K562 (cell line): ENCODE data around the gene PARP9. TPM values are rescaled to one million over a fixed set of nuclear protein-coding genes. Genes with fewer than 3 reads are reported as not detected.

ENCODE experiments used
- ATAC-seq: fragments of 200-7000 bp; cut with Tn5 transposase; 3 replicates; pipeline ENCODE4 v1.9.1; 2020; ENCODE audit warnings: moderate library complexity
- BruUV-seq: library from RNA; stranded (reverse); fragments of 400-500 nt; replicated peaks from 2 replicates; lab custom pipeline; 2021; lab: Mats Ljungman, UMichigan
- CTCF ChIA-PET: fragments of 300-600 bp; formaldehyde crosslinking; extraction: SDS; loops from one replicate; lab custom pipeline; 2021; ENCODE audit warnings: low intra/inter-chr PET ratio; lab: Yijun Ruan, JAX
- POLR2A ChIA-PET: fragments of 300-600, 350-650 bp; sonication (Branson Sonifier 250); formaldehyde crosslinking; extraction: SDS; loops from one replicate; lab custom pipeline; 2021; ENCODE audit warnings: antibody characterized with exemption, inconsistent platforms; lab: Yijun Ruan, JAX
- DNase-seq, 4 experiments: peaks; one replicate each; pipeline versions ENCODE4 v3.0.0 to v3.0.0-alpha.2; 2011 to 2018; ENCODE audit warnings: low spot score in 3 of 4, mixed read lengths in 3 of 4; ENCODE audit errors: extremely low read depth in 1 of 4
- FAIRE-seq: peaks from 2 replicates; lab custom pipeline; 2011; peaks lifted over from hg19 to GRCh38; lab: Jason Lieb, UNC
- H2AFZ ChIP-seq: 2 replicates; pipeline ENCODE4 v1.6.0; 2011; ENCODE audit warnings: low read depth, low read length, control low read depth, inconsistent platforms
- H3K27ac ChIP-seq: fragments of 200-600 bp; 3 replicates; pipeline ENCODE4 v1.8.0; 2011; ENCODE audit warnings: low read depth, mild to moderate bottlenecking, control low read depth, inconsistent platforms, low read length, moderate library complexity, mixed read lengths; ENCODE audit errors: extremely low read depth
- H3K27me3 ChIP-seq, 2 experiments: fragments of 300-600 bp in 1 of 2; 2 replicates in 1 of 2; 3 replicates in 1 of 2; pipeline versions ENCODE4 v1.6.0 to v1.8.0; 2011; ENCODE audit warnings: inconsistent platforms in 2 of 2, low read length in 2 of 2, mild to moderate bottlenecking in 1 of 2, mixed read lengths in 1 of 2, moderate library complexity in 1 of 2; ENCODE audit not compliant: control insufficient read depth in 2 of 2, insufficient read depth in 2 of 2
- H3K36me3 ChIP-seq: fragments of 300-600 bp; 3 replicates; pipeline ENCODE4 v1.8.0; 2011; ENCODE audit warnings: mild to moderate bottlenecking, low read length, inconsistent platforms; ENCODE audit not compliant: control insufficient read depth, insufficient read depth
- H3K4me1 ChIP-seq, 2 experiments: fragments of 200-600 bp in 1 of 2; replicated peaks in 1 of 2; 2 replicates in 1 of 2; 3 replicates in 1 of 2; pipeline versions ENCODE4 v1.5.1 to v1.8.0; 2011; ENCODE audit warnings: inconsistent platforms in 2 of 2, low read length in 2 of 2, mild to moderate bottlenecking in 1 of 2, mixed read lengths in 1 of 2, moderate library complexity in 1 of 2; ENCODE audit not compliant: control insufficient read depth in 2 of 2, insufficient read depth in 2 of 2
- H3K4me2 ChIP-seq: 2 replicates; pipeline ENCODE4 v1.6.1; 2011; ENCODE audit warnings: low read length, control low read depth, inconsistent platforms, mixed read lengths; ENCODE audit not compliant: insufficient read depth
- H3K4me3 ChIP-seq: fragments of 200-600 bp; sonication (generic), shearing (Covaris generic); 2 replicates; pipeline ENCODE4 v1.5.1; 2016; ENCODE audit warnings: control low read depth, inconsistent platforms
- H3K79me2 ChIP-seq: fragments of 200-600 bp; 3 replicates; pipeline ENCODE4 v1.8.0; 2011; ENCODE audit warnings: low read length, inconsistent platforms; ENCODE audit not compliant: control insufficient read depth, insufficient read depth
- H3K9ac ChIP-seq, 2 experiments: 2 replicates each; pipeline versions ENCODE4 v1.6.0 to v1.6.1; 2011; ENCODE audit warnings: low read depth in 2 of 2, low read length in 2 of 2, control low read depth in 1 of 2, inconsistent platforms in 1 of 2, mild to moderate bottlenecking in 1 of 2, mixed read lengths in 1 of 2; ENCODE audit not compliant: insufficient read depth in 1 of 2
- H3K9me1 ChIP-seq: one replicate; pipeline ENCODE4 v1.6.0; 2011; ENCODE audit warnings: inconsistent platforms, mild to moderate bottlenecking, low read length, moderate library complexity; ENCODE audit not compliant: control insufficient read depth, insufficient read depth
- H3K9me3 ChIP-seq: replicated peaks from 2 replicates; pipeline ENCODE4 v1.5.1; 2011; ENCODE audit warnings: low read depth, low read length, inconsistent platforms; ENCODE audit not compliant: control insufficient read depth, insufficient read depth
- H4K20me1 ChIP-seq: replicated peaks from 2 replicates; pipeline ENCODE4 v1.6.1; 2011; ENCODE audit warnings: low read length, inconsistent platforms, mixed read lengths; ENCODE audit not compliant: control insufficient read depth, insufficient read depth
- MLLT1 ChIP-seq, 2 experiments: fragments of 450-650 bp; IDR thresholded peaks; 2 replicates each; pipeline ENCODE4 v1.6.1; 2016
- PML ChIP-seq: IDR thresholded peaks from 2 replicates; pipeline ENCODE4 v1.6.1; 2012; ENCODE audit warnings: low read length, inconsistent platforms
- SAFB ChIP-seq: fragments of 200-400 bp; formaldehyde crosslinking; IDR thresholded peaks from 2 replicates; pipeline ENCODE4 v1.6.1; 2017; ENCODE audit warnings: low read depth, low read length, borderline replicate concordance
- ZNF124 ChIP-seq: sonication (generic); formaldehyde crosslinking; IDR thresholded peaks from 2 replicates; pipeline ENCODE4 v1.8.1; 2022; ENCODE audit warnings: missing genetic modification reagents
- ZNF639 ChIP-seq, 2 experiments: fragments of 200-800 bp in 1 of 2; sonication (Bioruptor generic) in 1 of 2; sonication (generic) in 1 of 2; formaldehyde crosslinking in 1 of 2; IDR thresholded peaks in 1 of 2; conservative IDR thresholded peaks in 1 of 2; 2 replicates each; pipeline versions ENCODE4 v1.5.0 to v1.6.1; 2016 to 2020; ENCODE audit warnings: missing compliant biosample characterization in 1 of 2, missing genetic modification characterization in 1 of 2, missing genetic modification reagents in 1 of 2
- WGBS: fragments of 100-300 bp; shearing (Covaris generic); methylation state at CpG from one replicate; pipeline ENCODE4 v1.1.6; 2016; ENCODE audit warnings: low coverage, mixed read lengths; ENCODE audit not compliant: insufficient coverage; ENCODE audit errors: missing lambda C conversion rate; 5-methylcytosine and 5-hydroxymethylcytosine counted together
- in situ Hi-C: fragments of 300-500 bp; cut with MboI; formaldehyde crosslinking; loops from 4 replicates; pipeline ENCODE4 v1.15.0; 2018; ENCODE audit warnings: inconsistent platforms, mixed read lengths
- intact Hi-C: fragments of 100-400 bp; cut with micrococcal nuclease; formaldehyde crosslinking; loops from 2 replicates; pipeline ENCODE4 v1.14.2; 2022
- polyA plus RNA-seq, 8 experiments: library from polyadenylated mRNA; depleted of rRNA in 4 of 8; stranded (reverse) in 5 of 8; unstranded in 3 of 8; fragments of >200 nt; fragmentation: Nextera tagmentation in 2 of 8; fragmentation: Illumina TruSeq in 1 of 8; extraction: Ambion mirVana in 2 of 8; extraction: Trizol in 1 of 8; gene quantifications; 2 replicates each; pipeline versions ENCODE4 v1.2.1 to v1.2.3, GENCODE V29; 2011 to 2014; ENCODE audit warnings: inconsistent platforms in 1 of 8, missing spikeins in 1 of 8
- total RNA-seq, 7 experiments: library from RNA; depleted of rRNA in 6 of 7; stranded (reverse); fragments of >200 nt in 6 of 7; fragmentation: Illumina TruSeq in 2 of 7; extraction: Trizol in 2 of 7; gene quantifications; 2 replicates each; pipeline versions ENCODE4 v1.2.1 to v1.2.3, GENCODE V29; 2011 to 2021; ENCODE audit warnings: low replicate concordance in 1 of 7

The PARP9 gene
- total and polyA plus RNA-seq, 9 of the 15 experiments (the other 6 are each of a cell fraction or from before 2014, with no cell fraction given) = 2.1 to 4.8 (median 3.4) TPM

- FAIRE-seq (no peak), DNase-seq (no peak)
Observed at GRCh38 chr3:122576174-122576940, 12.3 kb upstream of the PARP9 start.

More at GRCh38 chr3:122576174-122576940, 12.3 kb upstream of the PARP9 start:
- Histone ChIP-seq H3K79me2 (no peaks in the 10 kb centered on the region), H3K9ac (no peak overlapping the region), H2AFZ (no peak overlapping the region), H3K27me3 (no peaks in the 10 kb centered on the region; a peak in 1 of 5 replicates), H3K27ac (no peak overlapping the region), H3K4me2 (no peak overlapping the region), H3K4me1 (peaks cover 6 to 7% of the 10 kb centered on the region in 2 experiments; a peak in 3 of 5 replicates), H3K36me3 (peaks cover 3% of the 10 kb centered on the region; the same call in 1 of the 3 replicates), H3K9me1 (no peaks in the 10 kb centered on the region), H3K9me3 (0 out of 2 replicates have a peak, but pooled peaks cover 3% of the 10 kb centered on the region), H4K20me1 (no peaks in the 10 kb centered on the region), H3K4me3 (no peak overlapping the region)
- no peak; the same call in 2 of the 3 replicates for ATAC-seq
- ChIA-PET CTCF (no interaction called here), POLR2A (no interaction called here)
- intact Hi-C loops = no loop called here
- no TSS peak for BruUV-seq
- TF ChIP-seq PML (no peak), MLLT1 (IDR thresholded peaks at IDR 0.05) (no peak), ZNF124 (CRISPR knock-in tag) (no peak), ZNF639 (CRISPR knock-in tag; conservative IDR thresholded peaks at IDR 0.05 in 1 of 2, IDR thresholded peaks at IDR 0.05 in 1 of 2) (no peak), SAFB (no peak)
- in situ Hi-C loops = no loop called here
- WGBS = 26% methylated on average over 8 of the region's 8 CpGs
